Effector memory CD4-positive, alpha-beta T cell (primary cell): ENCODE data around the gene KLF16.

ENCODE experiments used
- DNase-seq, 3 donors: peaks; one replicate each; pipeline ENCODE4 v3.0.0-alpha.2; 2020
- H3K27ac ChIP-seq: 2 replicates; pipeline ENCODE4 v1.7.0; 2013; ENCODE audit warnings: mild to moderate bottlenecking, low read length, moderate library complexity; ENCODE audit not compliant: insufficient read depth, poor library complexity, severe bottlenecking
- H3K27me3 ChIP-seq: replicated peaks from 2 replicates; pipeline ENCODE4 v1.7.0; 2013; ENCODE audit warnings: mild to moderate bottlenecking, low read length; ENCODE audit not compliant: insufficient read depth, control insufficient read depth, poor library complexity, severe bottlenecking
- H3K36me3 ChIP-seq: 2 replicates; pipeline ENCODE4 v1.7.0; 2013; ENCODE audit warnings: mild to moderate bottlenecking, low read length, moderate library complexity; ENCODE audit not compliant: control insufficient read depth, insufficient read depth
- H3K4me1 ChIP-seq: 2 replicates; pipeline ENCODE4 v1.7.0; 2013; ENCODE audit warnings: low read length, mild to moderate bottlenecking; ENCODE audit not compliant: control insufficient read depth, insufficient read depth, poor library complexity, severe bottlenecking
- H3K4me3 ChIP-seq: 2 replicates; pipeline ENCODE4 v1.7.0; 2013; ENCODE audit warnings: low read length, low read depth, mild to moderate bottlenecking; ENCODE audit not compliant: insufficient read depth, poor library complexity, severe bottlenecking
- H3K9me3 ChIP-seq: 2 replicates; pipeline ENCODE4 v1.7.0; 2013; ENCODE audit warnings: mild to moderate bottlenecking, low read length, moderate library complexity; ENCODE audit not compliant: control insufficient read depth

Gene KLF16

DNA sequence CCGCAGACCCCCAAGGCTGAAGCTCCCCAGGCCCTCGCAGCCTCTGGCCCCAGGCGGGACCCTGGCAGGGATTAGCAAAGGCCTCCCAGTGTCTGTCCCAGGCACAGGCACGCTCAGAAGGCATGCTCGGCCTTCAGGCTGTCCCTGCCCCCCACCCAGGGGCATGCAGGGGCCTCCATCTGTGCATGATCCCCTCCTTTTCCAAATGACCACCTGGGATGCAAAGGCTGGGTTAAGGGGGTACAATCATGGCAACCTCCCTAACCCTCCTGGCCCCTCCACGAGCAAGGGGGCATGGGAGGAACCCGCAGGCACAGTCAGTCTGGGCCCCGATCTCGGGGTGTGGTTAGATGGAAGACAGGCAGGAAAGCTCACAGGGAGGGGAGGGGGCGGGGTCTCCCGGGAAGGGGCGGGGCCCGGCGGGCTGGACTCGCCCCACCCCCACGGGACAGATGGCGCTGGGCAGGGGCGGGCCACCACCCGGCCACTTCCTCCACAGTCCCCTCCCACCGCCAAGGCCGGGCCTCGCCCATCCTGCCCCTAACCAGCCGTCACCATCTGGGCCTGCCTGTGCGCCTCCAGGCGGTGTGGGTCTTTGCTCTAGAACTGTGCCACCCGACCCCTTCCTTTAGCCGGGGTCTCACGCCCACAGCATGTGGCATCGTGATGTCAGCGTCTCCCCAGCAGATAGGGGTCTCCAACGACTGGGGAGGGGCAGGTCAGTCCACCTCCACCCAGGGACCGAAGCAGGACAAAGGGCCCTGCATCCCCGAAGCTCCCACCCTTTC, 8.1 kb downstream of the KLF16 start:
- H3K9me3 ChIP-seq, result no peaks in the 10 kb centered on the region
- peaks cover 75% of the 10 kb centered on the region for H3K4me1 ChIP-seq
- H3K4me3 ChIP-seq, result peak overlapping the region; percentile 60
- H3K27me3 ChIP-seq, result no peaks in the 10 kb centered on the region
- peak overlapping the region; percentile 86 for H3K27ac ChIP-seq
- H3K36me3 ChIP-seq, result no peaks in the 10 kb centered on the region
- DNase-seq, result peak; percentile 72 to 84 (median 74)

DNA sequence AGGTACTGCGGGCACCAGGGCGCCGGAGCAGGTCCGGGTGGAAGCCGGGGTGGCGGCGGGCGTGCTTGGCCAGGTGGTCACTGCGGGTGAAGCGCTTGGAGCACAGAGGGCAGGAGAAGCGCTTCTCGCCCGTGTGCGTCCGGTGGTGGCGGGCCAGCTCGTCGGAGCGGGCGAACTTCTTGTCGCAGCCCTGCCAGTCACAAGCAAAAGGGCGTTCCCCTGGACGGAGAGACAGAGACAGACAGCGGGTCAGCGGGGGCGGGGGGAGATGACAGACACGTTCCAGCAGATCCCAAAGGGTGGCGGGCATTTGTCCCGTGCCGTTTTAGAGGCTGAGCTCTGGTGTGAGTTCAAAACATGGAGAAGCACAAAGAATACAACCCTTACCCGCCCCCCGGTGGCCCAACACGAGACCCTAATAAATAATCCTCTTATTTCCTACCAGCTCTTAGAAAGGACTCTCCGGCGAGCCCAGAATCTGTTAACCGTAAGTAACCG, 8.8 kb downstream of the KLF16 start:
- H3K27ac ChIP-seq, result peak overlapping the region; percentile 86
- peaks cover 69% of the 10 kb centered on the region for H3K4me1 ChIP-seq
- no peaks in the 10 kb centered on the region for H3K36me3 ChIP-seq
- H3K27me3 ChIP-seq, result no peaks in the 10 kb centered on the region
- peak overlapping the region; percentile 60 for H3K4me3 ChIP-seq
- no peak for DNase-seq
- no peaks in the 10 kb centered on the region for H3K9me3 ChIP-seq

DNA sequence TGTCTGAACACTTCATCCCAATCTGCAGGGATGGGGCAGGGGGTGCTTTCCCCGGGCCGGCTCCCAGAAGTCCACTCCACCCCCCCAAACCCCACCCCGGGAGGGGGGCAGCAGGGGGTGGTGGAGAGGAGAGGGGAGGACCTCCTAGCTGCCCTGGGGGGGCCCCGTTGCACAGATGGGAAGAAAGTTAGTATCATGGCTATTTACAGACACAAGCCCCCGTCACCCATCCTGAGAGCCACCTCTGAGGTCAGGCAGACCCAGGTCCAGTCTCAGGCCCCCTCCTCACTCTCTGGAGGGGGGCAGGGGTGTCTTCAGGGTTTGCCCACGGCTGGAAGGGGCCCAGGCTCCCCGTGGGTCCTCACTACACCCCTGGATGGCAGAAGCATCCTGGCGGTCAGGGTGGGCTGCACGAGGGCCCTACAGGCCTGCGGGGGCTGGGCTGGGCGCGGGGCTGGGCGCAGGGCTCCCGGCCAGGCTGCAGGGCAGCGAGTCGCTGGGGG, 9.3 kb downstream of the KLF16 start:
- Histone ChIP-seq H3K27me3 (no peaks in the 10 kb centered on the region), H3K27ac (peak overlapping the region; percentile 12), H3K36me3 (no peaks in the 10 kb centered on the region), H3K9me3 (no peaks in the 10 kb centered on the region), H3K4me1 (peaks cover 64% of the 10 kb centered on the region), H3K4me3 (no peak overlapping the region)
- DNase-seq, result no peak

DNA sequence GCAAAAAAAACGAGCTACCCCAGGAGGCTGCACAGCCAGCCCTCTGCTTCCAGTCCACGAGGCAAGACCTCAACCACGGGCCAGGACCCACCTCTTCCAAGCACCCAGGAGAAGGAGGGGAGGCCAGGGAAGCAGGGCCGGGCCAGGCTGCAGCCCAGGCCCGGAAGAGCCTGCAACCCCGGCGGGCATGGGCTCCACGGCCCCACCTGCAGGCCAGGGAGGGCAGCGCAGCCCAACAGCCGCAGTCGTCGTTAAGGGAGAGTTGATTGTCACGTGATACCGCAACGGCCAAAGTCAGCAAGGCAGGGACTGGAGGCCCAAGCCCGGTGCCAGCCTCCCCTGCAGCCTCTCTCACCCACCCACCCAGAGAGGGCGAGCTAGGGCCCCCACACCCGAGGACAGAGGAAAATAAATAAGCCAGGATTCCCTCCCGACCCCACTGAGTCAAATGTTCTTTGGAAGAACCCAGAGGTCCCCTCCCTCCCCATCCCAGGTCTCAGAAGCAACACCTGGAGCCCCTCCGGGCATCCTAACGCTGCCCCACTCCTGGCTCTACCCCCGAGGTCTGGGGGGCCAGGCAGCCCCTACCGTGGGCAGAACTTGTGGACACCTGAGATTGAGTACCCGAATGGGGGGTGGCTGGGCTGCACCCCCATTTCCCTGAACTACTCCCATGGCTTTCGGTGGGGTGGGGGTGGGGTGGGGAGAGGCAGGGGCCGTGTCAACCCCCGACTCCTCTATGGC, 9.9 kb downstream of the KLF16 start:
- Histone ChIP-seq H3K4me3 (no peak overlapping the region), H3K4me1 (peaks cover 59% of the 10 kb centered on the region), H3K9me3 (no peaks in the 10 kb centered on the region), H3K36me3 (no peaks in the 10 kb centered on the region), H3K27me3 (no peaks in the 10 kb centered on the region), H3K27ac (peak overlapping the region; percentile 65)
- peak; percentile 62 to 78 (median 73) for DNase-seq

DNA sequence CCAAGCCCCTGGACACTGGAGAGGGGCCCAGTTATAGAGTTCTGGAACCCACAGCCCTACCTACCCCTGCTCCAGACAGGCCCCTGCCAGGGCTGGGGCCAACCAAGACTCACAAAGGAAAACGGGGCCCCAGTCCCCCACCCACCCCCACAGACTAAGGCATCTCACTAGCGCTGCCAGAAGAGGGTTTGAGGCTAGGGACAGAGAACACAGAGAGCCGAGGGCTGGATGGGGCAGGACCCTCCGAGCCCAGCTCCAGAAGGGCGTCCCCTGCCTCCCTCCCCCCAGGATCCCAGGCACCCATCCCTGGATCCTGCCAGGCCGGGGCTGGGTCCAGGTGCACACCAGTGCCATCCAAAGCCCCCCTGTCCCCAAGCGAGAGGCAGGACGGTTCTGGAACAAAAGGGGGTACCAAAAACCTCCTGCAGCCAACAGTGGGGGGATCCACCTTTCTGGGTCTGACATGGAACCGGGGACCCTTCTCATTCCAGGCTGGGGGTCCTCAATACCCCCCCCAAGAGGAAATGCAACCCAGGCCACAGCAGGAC, 10.7 kb downstream of the KLF16 start:
- Histone ChIP-seq H3K36me3 (no peaks in the 10 kb centered on the region), H3K27me3 (no peaks in the 10 kb centered on the region), H3K4me3 (peak overlapping the region; percentile 37), H3K9me3 (no peaks in the 10 kb centered on the region), H3K27ac (peak overlapping the region; percentile 65), H3K4me1 (peaks cover 60% of the 10 kb centered on the region)
- DNase-seq, result no peak

DNA sequence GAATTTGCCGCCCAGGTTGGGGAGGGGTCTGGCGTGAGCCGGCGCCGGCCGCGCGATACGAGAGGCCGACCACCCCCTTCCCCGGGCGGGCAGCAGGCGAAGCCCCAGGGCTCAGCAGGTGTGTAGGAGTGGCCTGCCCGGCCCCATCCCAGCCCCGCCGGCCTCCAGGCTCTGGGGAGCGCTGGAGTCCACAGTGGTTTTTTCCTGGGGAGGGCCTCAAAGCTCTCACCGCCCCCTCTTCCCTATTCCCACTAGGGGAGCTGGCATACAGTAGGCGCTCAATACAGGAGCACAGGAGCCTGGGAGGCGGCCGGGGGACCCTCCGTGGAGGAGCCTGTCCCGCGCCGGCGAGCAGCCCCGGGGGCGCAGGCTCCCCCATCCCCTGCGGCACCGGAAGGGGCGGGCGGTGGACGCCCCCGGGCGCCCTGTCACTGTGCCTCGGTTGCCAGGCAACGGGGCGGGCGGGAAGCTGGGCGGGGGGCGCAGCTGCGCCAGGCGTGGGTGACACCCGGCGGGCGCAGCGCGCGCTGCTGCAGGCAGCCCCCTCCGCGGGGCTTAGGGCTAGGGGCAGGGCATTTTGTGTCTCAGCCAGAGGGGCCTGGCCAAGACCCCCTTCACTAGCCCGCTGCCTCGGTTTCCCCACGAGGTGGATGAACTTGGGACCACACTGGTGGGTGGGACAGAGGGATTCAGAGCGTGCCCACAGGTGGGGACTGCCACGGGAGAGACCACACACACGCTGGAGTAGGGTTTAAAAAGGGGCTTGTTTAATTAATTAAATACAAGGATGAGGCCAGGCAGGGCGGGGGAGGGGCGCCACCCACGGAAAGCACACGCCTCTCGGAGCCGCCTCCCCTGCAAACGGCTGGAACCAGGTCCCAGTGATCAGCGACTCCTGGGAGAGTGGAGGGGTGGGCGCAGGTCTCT, 11.5 kb downstream of the KLF16 start:
- Histone ChIP-seq H3K36me3 (no peaks in the 10 kb centered on the region), H3K27ac (peak overlapping the region; percentile 65), H3K4me3 (peak overlapping the region; percentile 37), H3K27me3 (no peaks in the 10 kb centered on the region), H3K9me3 (no peaks in the 10 kb centered on the region), H3K4me1 (peaks cover 59% of the 10 kb centered on the region)
- DNase-seq, result peak in 2 of 3 donors; percentile 43 to 49

DNA sequence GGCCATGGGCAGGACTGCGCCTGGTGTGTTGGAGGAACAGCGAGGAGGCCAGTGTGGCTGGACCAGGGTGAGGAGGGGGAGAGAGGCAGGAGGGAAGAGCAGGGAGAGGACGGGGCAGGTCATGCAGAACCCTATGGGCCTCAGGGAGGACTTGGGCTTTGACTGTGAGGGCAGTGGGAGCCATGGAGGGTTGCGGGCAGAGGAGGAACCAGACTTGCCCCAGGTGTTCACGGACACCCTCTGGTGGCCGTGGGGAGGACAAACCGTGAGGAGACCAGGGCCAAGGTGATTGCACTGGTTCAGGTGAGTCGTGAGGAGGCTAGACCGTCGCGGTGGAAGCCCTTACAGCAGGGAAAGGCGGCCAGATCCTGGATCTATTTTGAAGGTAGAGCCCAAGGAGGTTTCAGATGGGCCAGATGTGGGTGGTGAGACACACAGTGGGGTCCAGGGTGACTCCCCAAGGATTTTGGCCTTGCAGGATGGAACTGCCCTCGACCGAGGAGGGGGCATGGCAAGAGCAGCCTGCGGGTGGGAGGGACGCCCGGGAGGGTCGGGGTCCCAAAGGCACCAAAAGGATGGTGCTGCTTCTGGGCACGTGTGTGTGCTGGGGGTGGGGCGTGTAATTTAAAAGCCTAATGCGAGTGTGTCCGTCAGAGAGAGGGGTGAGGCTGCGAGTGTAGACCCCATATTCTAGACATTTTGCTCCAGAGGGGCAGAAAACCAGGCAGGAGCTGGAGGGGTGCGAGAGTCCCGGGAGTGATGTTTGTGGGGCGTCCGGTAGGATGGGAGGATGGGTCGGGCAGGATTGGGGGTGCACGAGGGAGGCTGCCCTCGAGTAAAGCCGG, 12.3 kb downstream of the KLF16 start:
- DNase-seq, result no peak
- H3K27me3 ChIP-seq, result no peaks in the 10 kb centered on the region
- H3K27ac ChIP-seq, result peak overlapping the region; percentile 65
- H3K4me3 ChIP-seq, result no peak overlapping the region
- peaks cover 63% of the 10 kb centered on the region for H3K4me1 ChIP-seq
- no peaks in the 10 kb centered on the region for H3K9me3 ChIP-seq
- H3K36me3 ChIP-seq, result peaks cover 4% of the 10 kb centered on the region

DNA sequence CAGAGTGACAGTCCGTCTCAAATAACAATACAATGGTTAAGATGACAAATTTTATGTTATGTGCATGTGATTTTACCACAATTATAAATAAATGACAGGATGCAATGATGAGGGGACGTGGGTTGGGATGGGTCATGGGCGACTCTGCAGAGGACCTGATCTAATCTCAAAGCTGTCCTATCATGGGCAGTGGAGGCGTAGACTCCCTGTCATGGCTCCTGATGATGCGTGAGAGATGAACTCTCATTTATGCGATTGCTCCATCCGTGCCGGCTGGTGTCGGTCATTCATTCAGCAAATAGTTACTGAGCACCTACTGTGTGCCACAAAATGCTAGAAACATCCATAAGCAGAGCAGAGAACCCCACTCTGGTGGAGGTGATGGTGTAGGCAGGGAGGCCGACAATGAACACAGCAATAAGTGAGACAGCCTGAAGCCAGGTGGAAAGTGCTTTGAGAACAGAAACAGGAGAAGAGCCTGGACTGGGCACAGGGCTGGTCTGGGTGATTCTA, 13.4 kb downstream of the KLF16 start:
- Histone ChIP-seq H3K4me1 (peaks cover 64% of the 10 kb centered on the region), H3K27ac (no peak overlapping the region), H3K9me3 (no peaks in the 10 kb centered on the region), H3K27me3 (no peaks in the 10 kb centered on the region), H3K4me3 (no peak overlapping the region), H3K36me3 (peaks cover 7% of the 10 kb centered on the region)
- no peak for DNase-seq
